HG03097 (cell line): ENCODE data around the gene DNLZ.

ENCODE experiments used
- ATAC-seq: cut with Tn5 transposase; IDR thresholded peaks from one replicate; pipeline ENCODE4 v1.9.1; 2021; ENCODE audit not compliant: unreplicated experiment, low FRiP score

Gene DNLZ

GRCh38 chr9:136346157-136346481, 17.4 kb downstream of the DNLZ start:
- no peak for ATAC-seq

GRCh38 chr9:136345281-136346156, 18.0 kb downstream of the DNLZ start:
- ATAC-seq: no peak

- ATAC-seq: no peak
These were observed 18.8 kb downstream of the DNLZ start for GRCh38 chr9:136344544-136345280.

- no peak for ATAC-seq
These were observed 19.7 kb downstream of the DNLZ start for GRCh38 chr9:136343884-136344269.

GRCh38 chr9:136343121-136343883, 20.2 kb downstream of the DNLZ start:
- no peak for ATAC-seq

GRCh38 chr9:136342181-136343120, 21.1 kb downstream of the DNLZ start:
- ATAC-seq: no peak

- no peak for ATAC-seq
These were observed 21.8 kb downstream of the DNLZ start for GRCh38 chr9:136341769-136342168.

- ATAC-seq: no peak
These were observed 22.4 kb downstream of the DNLZ start for GRCh38 chr9:136341042-136341655.

- no peak for ATAC-seq
These were observed 23.0 kb downstream of the DNLZ start for GRCh38 chr9:136340356-136341041.

- ATAC-seq: no peak
These were observed 23.6 kb downstream of the DNLZ start for GRCh38 chr9:136339958-136340310.

- ATAC-seq: no peak
These were observed 24.2 kb downstream of the DNLZ start for GRCh38 chr9:136339173-136339957.

GRCh38 chr9:136338511-136338910, 25.0 kb downstream of the DNLZ start:
- ATAC-seq: no peak

- no peak for ATAC-seq
These were observed 25.8 kb downstream of the DNLZ start for GRCh38 chr9:136337416-136338395.

GRCh38 chr9:136336881-136337280, 26.7 kb downstream of the DNLZ start:
- no peak for ATAC-seq

GRCh38 chr9:136336156-136336870, 27.2 kb downstream of the DNLZ start:
- ATAC-seq: no peak

GRCh38 chr9:136335296-136336155, 28.0 kb downstream of the DNLZ start:
- no peak for ATAC-seq
